Activated CD8-positive, alpha-beta memory T cell treated with anti-CD3 and anti-CD28 coated beads, Interleukin-2, amount 50 U/mL, for 4 hours (primary cell): ENCODE data around the gene MYL12B.

Experiments used
- DNase-seq: peaks from one replicate; pipeline ENCODE4 v3.0.0-alpha.2; 2020

Gene MYL12B

GRCh38 chr18:3236470-3236869, 25.5 kb upstream of the MYL12B start:
- no peak for DNase-seq

GRCh38 chr18:3238742-3239141, 23.2 kb upstream of the MYL12B start:
- no peak for DNase-seq

GRCh38 chr18:3245185-3245564, 16.8 kb upstream of the MYL12B start:
- DNase-seq = no peak

GRCh38 chr18:3245853-3246634, 15.9 kb upstream of the MYL12B start:
- DNase-seq = peak; percentile 73

- DNase-seq = no peak
Observed at GRCh38 chr18:3246635-3247239, 15.2 kb upstream of the MYL12B start.

- peak; percentile 91 for DNase-seq
Observed at GRCh38 chr18:3247240-3248061, 14.5 kb upstream of the MYL12B start, which contains the start of gene MYL12A. Gene MYL12A (plus strand): TSS chr18:3247801. CDS start chr18:3253248, 5,447 bp downstream.

- DNase-seq = no peak
Observed at GRCh38 chr18:3248062-3248657, 13.8 kb upstream of the MYL12B start.

- no peak for DNase-seq
Observed at GRCh38 chr18:3248658-3249359, 13.1 kb upstream of the MYL12B start.

- DNase-seq = no peak
Observed at GRCh38 chr18:3250237-3251107, 11.5 kb upstream of the MYL12B start.

GRCh38 chr18:3251249-3251962, 10.5 kb upstream of the MYL12B start:
- no peak for DNase-seq

GRCh38 chr18:3251963-3252277, 10.0 kb upstream of the MYL12B start:
- no peak for DNase-seq

- DNase-seq = no peak
Observed at GRCh38 chr18:3252843-3253242, 9.1 kb upstream of the MYL12B start.

- no peak for DNase-seq
Observed at GRCh38 chr18:3254725-3255124, 7.2 kb upstream of the MYL12B start.

GRCh38 chr18:3255611-3256165, 6.2 kb upstream of the MYL12B start:
- no peak for DNase-seq

- DNase-seq = no peak
Observed at GRCh38 chr18:3256693-3257626, 5.0 kb upstream of the MYL12B start.

GRCh38 chr18:3257627-3258120, 4.3 kb upstream of the MYL12B start:
- no peak for DNase-seq

GRCh38 chr18:3260995-3261372, 949 bp upstream of the MYL12B start:
- no peak for DNase-seq

GRCh38 chr18:3262234-3263131, 550 bp downstream of the MYL12B start:
- DNase-seq = peak; percentile 25
